Measurements from ENCODE around the gene HAND1. TPM values are rescaled to one million over a fixed set of nuclear protein-coding genes. Genes with fewer than 3 reads are reported as not detected.

The HAND1 gene
- total RNA-seq, 6 donors from 2014 or later = 1.7 TPM; not detected in 5

DNA sequence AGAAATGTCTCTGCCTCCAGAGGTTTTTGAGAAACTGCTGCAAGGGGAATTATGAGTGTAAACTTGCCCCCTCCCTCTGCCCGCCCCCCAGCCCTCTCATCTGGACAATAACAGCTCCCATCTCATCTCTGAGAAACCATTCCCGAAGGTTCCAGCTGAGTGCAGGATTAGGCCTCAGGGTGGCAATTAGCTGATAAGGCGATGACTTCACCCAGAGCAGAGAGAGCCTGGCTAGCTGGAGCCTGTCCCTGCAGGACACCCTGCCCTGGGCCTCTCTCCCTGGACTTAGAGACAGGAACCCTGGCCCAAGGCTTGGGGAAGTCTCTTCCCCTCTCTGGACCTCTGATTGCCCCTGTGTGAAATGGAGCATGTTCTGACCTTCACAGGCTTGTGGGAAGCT, 45.7 kb upstream of the HAND1 start:
- DNase-seq (no peak), ATAC-seq (ENCODE audit: low FRiP score in 2 of 2) (no peak)
- Histone ChIP-seq H3K9me3 (no peaks in the 10 kb centered on the region), H3K27me3 (peaks cover 0 to 3% (median 0%) of the 10 kb centered on the region in 4 donors), H3K4me1 (peaks cover 0 to 9% (median 3%) of the 10 kb centered on the region in 4 donors), H3K4me3 (no peak overlapping the region), H3K27ac (no peak overlapping the region), H3K36me3 (no peaks in the 10 kb centered on the region)
- TF ChIP-seq POLR2A (IDR thresholded peaks at IDR 0.05) = no peak
- TF ChIP-seq CTCF (IDR thresholded peaks at IDR 0.05) = no peak
- no peak for TF ChIP-seq POLR2AphosphoS5 (IDR thresholded peaks at IDR 0.05)
- TF ChIP-seq EP300 (IDR thresholded peaks at IDR 0.05) = no peak
- 44 to 60% methylated on average over 3 of the region's 3 CpGs for WGBS, 2 donors

DNA sequence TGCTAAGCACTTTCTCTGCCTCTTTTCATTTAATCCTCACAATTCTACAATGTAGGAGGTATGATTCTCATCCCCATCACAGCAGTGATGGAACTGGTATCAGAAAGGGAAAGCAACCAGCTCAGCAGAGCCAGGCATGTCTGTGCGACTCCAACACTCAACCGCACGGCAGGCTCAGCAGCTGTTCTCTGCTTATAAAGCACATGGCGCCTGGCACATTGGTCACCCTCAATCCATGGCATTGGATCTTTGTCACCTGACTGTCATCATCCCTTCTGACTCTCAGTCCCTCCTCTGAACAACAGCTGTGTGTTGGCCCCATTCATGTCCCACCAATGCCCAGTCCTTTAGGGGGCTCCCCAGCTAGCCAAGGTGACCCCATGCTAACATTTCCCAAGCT, 45.1 kb upstream of the HAND1 start:
- peaks cover 0 to 3% (median 0%) of the 10 kb centered on the region in 4 donors for H3K27me3 ChIP-seq
- no peaks in the 10 kb centered on the region for H3K36me3 ChIP-seq
- H3K9me3 ChIP-seq = no peaks in the 10 kb centered on the region
- peaks cover 0 to 9% (median 3%) of the 10 kb centered on the region in 4 donors for H3K4me1 ChIP-seq
- TF ChIP-seq EP300 (IDR thresholded peaks at IDR 0.05) (no peak), CTCF (IDR thresholded peaks at IDR 0.05) (no peak), POLR2A (IDR thresholded peaks at IDR 0.05) (no peak), POLR2AphosphoS5 (IDR thresholded peaks at IDR 0.05) (no peak)
- H3K4me3 ChIP-seq = no peak overlapping the region
- DNase-seq = no peak
- whole genome bisulfite sequencing, 2 donors = 86 to 93% methylated on average over 4 of the region's 4 CpGs
- H3K27ac ChIP-seq = no peak overlapping the region
- no peak for ATAC-seq (ENCODE audit: low FRiP score in 2 of 2)

GRCh38 chr5:154522284-154522683, 44.3 kb upstream of the HAND1 start:
- TF ChIP-seq POLR2AphosphoS5 (IDR thresholded peaks at IDR 0.05) = no peak
- TF ChIP-seq EP300 (IDR thresholded peaks at IDR 0.05) = no peak
- TF ChIP-seq POLR2A (IDR thresholded peaks at IDR 0.05) = no peak
- no peak for TF ChIP-seq CTCF (IDR thresholded peaks at IDR 0.05)
- Histone ChIP-seq H3K9me3 (no peaks in the 10 kb centered on the region), H3K4me3 (no peak overlapping the region), H3K4me1 (peaks cover 0 to 9% (median 3%) of the 10 kb centered on the region in 4 donors), H3K27me3 (peaks cover 0 to 3% (median 0%) of the 10 kb centered on the region in 4 donors), H3K36me3 (no peaks in the 10 kb centered on the region), H3K27ac (no peak overlapping the region)
- ATAC-seq (ENCODE audit: low FRiP score in 2 of 2) (no peak), DNase-seq (no peak)
- WGBS, 2 donors = 90 to 95% methylated on average over 3 of the region's 3 CpGs

DNA sequence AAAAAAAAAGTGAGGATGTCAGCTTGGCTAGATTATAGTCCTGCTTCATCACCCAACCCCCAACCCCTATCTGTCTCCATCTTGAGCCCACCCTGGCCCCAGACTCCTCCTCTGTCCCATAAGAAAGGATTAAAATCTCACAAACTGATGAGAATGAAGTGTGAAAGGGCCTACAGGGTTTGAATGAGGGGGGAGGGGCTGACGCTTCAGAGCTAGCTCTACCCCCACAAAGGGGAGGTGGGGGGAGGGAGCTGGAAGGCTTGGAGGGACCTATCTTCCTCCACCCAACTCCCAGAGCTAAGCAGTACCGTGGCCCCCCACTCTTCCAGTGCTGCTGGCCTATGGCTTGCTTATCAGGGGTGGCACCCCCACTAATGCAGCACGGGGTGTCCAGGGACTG, 43.7 kb upstream of the HAND1 start:
- Histone ChIP-seq H3K4me1 (peaks cover 0 to 9% (median 3%) of the 10 kb centered on the region in 4 donors), H3K27ac (no peak overlapping the region), H3K36me3 (no peaks in the 10 kb centered on the region), H3K27me3 (peaks cover 0 to 3% (median 0%) of the 10 kb centered on the region in 4 donors), H3K4me3 (no peak overlapping the region), H3K9me3 (no peaks in the 10 kb centered on the region)
- TF ChIP-seq POLR2A (IDR thresholded peaks at IDR 0.05) (no peak), CTCF (IDR thresholded peaks at IDR 0.05) (no peak), POLR2AphosphoS5 (IDR thresholded peaks at IDR 0.05) (no peak), EP300 (IDR thresholded peaks at IDR 0.05) (no peak)
- ATAC-seq (ENCODE audit: low FRiP score in 2 of 2) = no peak
- 35 to 50% methylated on average over 3 of the region's 3 CpGs for WGBS, 2 donors
- no peak for DNase-seq

- H3K27me3 ChIP-seq = peaks cover 0 to 3% (median 0%) of the 10 kb centered on the region in 4 donors
- no peaks in the 10 kb centered on the region for H3K36me3 ChIP-seq
- no peak overlapping the region for H3K27ac ChIP-seq
- no peaks in the 10 kb centered on the region for H3K9me3 ChIP-seq
- peaks cover 0 to 9% (median 3%) of the 10 kb centered on the region in 4 donors for H3K4me1 ChIP-seq
- peak in 5 of 6 experiments; percentile 50 to 68 (median 56) for TF ChIP-seq CTCF (IDR thresholded peaks at IDR 0.05)
- TF ChIP-seq EP300 (IDR thresholded peaks at IDR 0.05) = no peak
- DNase-seq = peak in 1 of 2 donors; percentile 33
- peak overlapping the region in 1 of 4 donors; percentile 23 for H3K4me3 ChIP-seq
- peak; percentile 16 to 58 for ATAC-seq (ENCODE audit: low FRiP score in 2 of 2)
- WGBS, 2 donors = 6 to 7% methylated on average over 12 to 15 of the region's 15 CpGs
Observed at GRCh38 chr5:154520861-154521453, 42.9 kb upstream of the HAND1 start.
